Calu3 (cell line): Measurements from ENCODE around the gene GCAT. TPM values are rescaled to one million over a fixed set of nuclear protein-coding genes. Genes with fewer than 3 reads are reported as not detected.

Experiments used
- BruUV-seq: library from RNA; stranded (reverse); fragments of 400-500 nt; replicated peaks from 2 replicates; lab custom pipeline; 2021; lab: Mats Ljungman, UMichigan
- CTCF ChIA-PET: fragments of 300-600 bp; sonication (Branson Sonifier 250); formaldehyde crosslinking; loops from one replicate; lab custom pipeline; 2022; ENCODE audit warnings: antibody characterized with exemption; lab: Charles Lee
- DNase-seq: peaks from one replicate; pipeline ENCODE4 v3.0.0; 2022
- H3K27ac Mint-ChIP-seq: one replicate; pipeline ENCODE4 v1.8.0; 2022; ENCODE audit warnings: mixed read lengths; ENCODE audit not compliant: unreplicated experiment
- H3K27me3 Mint-ChIP-seq: one replicate; pipeline ENCODE4 v1.8.0; 2022; ENCODE audit warnings: mixed read lengths; ENCODE audit not compliant: unreplicated experiment
- H3K36me3 Mint-ChIP-seq: one replicate; pipeline ENCODE4 v1.8.0; 2022; ENCODE audit warnings: mild to moderate bottlenecking, moderate library complexity, mixed read lengths; ENCODE audit not compliant: insufficient read depth, unreplicated experiment
- H3K4me1 Mint-ChIP-seq: one replicate; pipeline ENCODE4 v1.8.0; 2022; ENCODE audit warnings: mild to moderate bottlenecking, low read depth, mixed read lengths; ENCODE audit not compliant: unreplicated experiment
- H3K4me3 Mint-ChIP-seq: one replicate; pipeline ENCODE4 v1.8.0; 2022; ENCODE audit warnings: mild to moderate bottlenecking, low read depth, moderate library complexity, mixed read lengths; ENCODE audit not compliant: unreplicated experiment
- H3K9me3 Mint-ChIP-seq: one replicate; pipeline ENCODE4 v1.8.0; 2022; ENCODE audit warnings: low read depth, mixed read lengths; ENCODE audit not compliant: unreplicated experiment
- intact Hi-C: fragments of 100-400 bp; cut with micrococcal nuclease; formaldehyde crosslinking; loops from one replicate; pipeline ENCODE4 v1.10.0; 2022; ENCODE audit not compliant: unreplicated experiment
- total RNA-seq: library from RNA; stranded (reverse); gene quantifications from 2 replicates; pipeline ENCODE4 v1.2.3, GENCODE V29; 2022
- TF ChIP-seq, protein P1 (sequence below): fragments of 200-600 bp; IDR thresholded peaks from one replicate; pipeline ENCODE4 v1.8.0; 2022; ENCODE audit warnings: antibody characterized with exemption; ENCODE audit not compliant: unreplicated experiment

Gene GCAT
- total RNA-seq, 1 experiment from 2014 or later, result 22.7 TPM

DNA sequence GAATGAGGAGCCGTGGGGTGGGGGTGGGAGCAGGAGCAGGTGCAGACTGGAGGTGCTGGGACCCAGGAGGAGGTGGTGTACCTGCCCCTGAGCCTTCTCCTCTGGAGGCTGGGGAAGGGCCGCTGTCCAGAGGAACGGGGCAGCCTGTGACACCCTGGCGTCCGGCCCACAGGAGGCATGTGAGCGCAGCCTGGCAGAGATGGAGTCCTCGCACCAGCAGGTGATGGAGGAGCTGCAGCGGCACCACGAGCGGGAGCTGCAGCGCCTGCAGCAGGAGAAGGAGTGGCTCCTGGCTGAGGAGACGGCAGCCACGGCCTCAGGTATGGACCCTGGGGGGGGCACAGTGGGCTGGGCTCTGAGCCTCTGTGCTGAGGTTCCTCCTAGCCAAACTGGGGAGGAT lies 42.2 kb upstream of the GCAT start:
- H3K9me3 Mint-ChIP-seq, result no peaks in the 10 kb centered on the region
- no peaks in the 10 kb centered on the region for H3K27me3 Mint-ChIP-seq
- TF ChIP-seq, protein P1, sequence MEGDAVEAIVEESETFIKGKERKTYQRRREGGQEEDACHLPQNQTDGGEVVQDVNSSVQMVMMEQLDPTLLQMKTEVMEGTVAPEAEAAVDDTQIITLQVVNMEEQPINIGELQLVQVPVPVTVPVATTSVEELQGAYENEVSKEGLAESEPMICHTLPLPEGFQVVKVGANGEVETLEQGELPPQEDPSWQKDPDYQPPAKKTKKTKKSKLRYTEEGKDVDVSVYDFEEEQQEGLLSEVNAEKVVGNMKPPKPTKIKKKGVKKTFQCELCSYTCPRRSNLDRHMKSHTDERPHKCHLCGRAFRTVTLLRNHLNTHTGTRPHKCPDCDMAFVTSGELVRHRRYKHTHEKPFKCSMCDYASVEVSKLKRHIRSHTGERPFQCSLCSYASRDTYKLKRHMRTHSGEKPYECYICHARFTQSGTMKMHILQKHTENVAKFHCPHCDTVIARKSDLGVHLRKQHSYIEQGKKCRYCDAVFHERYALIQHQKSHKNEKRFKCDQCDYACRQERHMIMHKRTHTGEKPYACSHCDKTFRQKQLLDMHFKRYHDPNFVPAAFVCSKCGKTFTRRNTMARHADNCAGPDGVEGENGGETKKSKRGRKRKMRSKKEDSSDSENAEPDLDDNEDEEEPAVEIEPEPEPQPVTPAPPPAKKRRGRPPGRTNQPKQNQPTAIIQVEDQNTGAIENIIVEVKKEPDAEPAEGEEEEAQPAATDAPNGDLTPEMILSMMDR, result no peak
- DNase-seq, result no peak
- CTCF ChIA-PET, result no interaction called here
- BruUV-seq, result no TSS peak
- no peaks in the 10 kb centered on the region for H3K4me1 Mint-ChIP-seq
- intact Hi-C loops, result no loop called here
- peaks cover 63% of the 10 kb centered on the region for H3K36me3 Mint-ChIP-seq
- H3K27ac Mint-ChIP-seq, result no peak overlapping the region
- H3K4me3 Mint-ChIP-seq, result no peak overlapping the region

DNA sequence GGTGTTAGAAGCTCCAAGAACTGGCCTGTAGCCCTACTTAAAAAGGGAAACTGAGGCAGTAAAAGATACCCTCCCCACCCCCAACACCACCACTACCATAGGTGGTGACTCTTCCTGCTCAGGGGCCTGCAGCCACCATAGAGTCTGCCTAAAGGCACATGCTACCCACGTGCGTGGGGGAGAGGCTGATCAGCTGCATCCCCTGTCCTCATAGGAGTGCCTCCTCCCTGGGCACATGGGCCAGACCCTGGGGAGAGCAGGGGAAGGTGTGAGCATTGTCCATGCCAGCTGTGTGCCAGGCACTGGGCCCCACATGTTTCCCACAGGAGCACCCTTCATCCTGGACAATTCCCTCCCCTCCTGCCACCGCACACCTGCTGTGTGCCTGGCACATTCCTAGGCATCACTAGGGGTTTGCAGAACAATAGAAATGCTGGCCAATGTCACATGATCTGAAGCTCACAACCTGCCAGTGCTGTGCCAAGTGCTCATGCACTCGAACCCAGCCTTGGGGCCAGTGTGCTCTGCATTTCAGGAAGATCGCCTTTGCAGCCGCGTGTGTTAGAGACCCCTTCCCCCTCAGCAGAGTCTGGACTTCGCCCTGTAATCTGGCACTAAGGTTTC lies 41.7 kb upstream of the GCAT start:
- DNase-seq, result no peak

DNA sequence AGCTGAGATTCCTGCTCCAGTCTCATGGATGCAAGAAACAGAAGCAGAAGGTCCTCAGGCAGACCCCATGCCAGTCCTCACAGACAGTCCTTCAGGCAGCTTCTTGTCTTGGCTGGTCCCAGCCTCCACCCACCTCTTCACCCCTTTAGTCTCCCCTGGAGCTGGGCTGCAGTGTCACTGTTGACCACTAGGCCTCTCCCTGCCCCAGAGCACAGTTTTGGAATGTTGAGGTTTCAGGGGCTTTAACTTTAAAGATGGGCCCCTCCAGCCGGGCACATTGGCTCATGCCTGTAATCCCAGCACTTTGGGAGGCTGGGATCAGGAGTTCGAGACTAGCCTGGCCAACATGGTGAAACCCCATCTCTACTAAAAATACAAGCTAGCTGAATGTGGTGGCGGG lies 39.5 kb upstream of the GCAT start:
- H3K27me3 Mint-ChIP-seq, result no peaks in the 10 kb centered on the region
- no TSS peak for BruUV-seq
- no peak for DNase-seq
- H3K9me3 Mint-ChIP-seq, result no peaks in the 10 kb centered on the region
- peaks cover 70% of the 10 kb centered on the region for H3K36me3 Mint-ChIP-seq
- no peak overlapping the region for H3K27ac Mint-ChIP-seq
- no peaks in the 10 kb centered on the region for H3K4me1 Mint-ChIP-seq
- CTCF ChIA-PET, result interaction anchor here (1.0 kb wide), 1 partner anchor 10 kb away, joined by 4 read pairs; no protein-coding TSS in a partner anchor
- TF ChIP-seq, protein P1, result peak; percentile 29
- intact Hi-C loops, result no loop called here
- no peak overlapping the region for H3K4me3 Mint-ChIP-seq

More for the DNA sequence above, 41.7 kb upstream of the GCAT start:
- Mint-ChIP-seq H3K36me3 (peaks cover 63% of the 10 kb centered on the region), H3K27me3 (no peaks in the 10 kb centered on the region), H3K4me1 (no peaks in the 10 kb centered on the region), H3K9me3 (no peaks in the 10 kb centered on the region), H3K4me3 (no peak overlapping the region), H3K27ac (no peak overlapping the region)
- CTCF ChIA-PET, result no interaction called here
- TF ChIP-seq, protein P1, result no peak
- BruUV-seq, result no TSS peak
- intact Hi-C loops, result no loop called here

DNA sequence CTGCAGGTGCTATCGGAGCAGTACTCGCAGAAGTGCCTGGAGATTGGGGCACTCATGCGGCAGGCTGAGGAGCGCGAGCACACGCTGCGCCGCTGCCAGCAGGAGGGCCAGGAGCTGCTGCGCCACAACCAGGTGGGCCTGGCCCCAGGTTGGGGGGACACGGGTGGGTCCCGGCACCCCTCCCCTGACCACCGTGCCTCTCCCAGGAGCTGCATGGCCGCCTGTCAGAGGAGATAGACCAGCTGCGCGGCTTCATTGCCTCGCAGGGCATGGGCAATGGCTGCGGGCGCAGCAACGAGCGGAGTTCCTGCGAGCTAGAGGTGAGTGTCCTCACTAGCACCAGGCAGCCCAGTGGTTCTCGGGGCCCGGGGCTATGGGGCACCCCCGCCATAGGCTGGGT lies 38.7 kb upstream of the GCAT start:
- Mint-ChIP-seq H3K27ac (no peak overlapping the region), H3K9me3 (no peaks in the 10 kb centered on the region), H3K27me3 (no peaks in the 10 kb centered on the region), H3K4me3 (no peak overlapping the region), H3K4me1 (no peaks in the 10 kb centered on the region), H3K36me3 (peaks cover 71% of the 10 kb centered on the region)
- BruUV-seq, result no TSS peak
- CTCF ChIA-PET, result interaction anchor here (0.7 kb wide), 1 partner anchor 161 kb away, joined by 3 read pairs; the partner anchor contains the start of gene GGA1
- DNase-seq, result no peak
- TF ChIP-seq, protein P1, result no peak
- intact Hi-C loops, result no loop called here
